NCI-H2029 (cell line): ENCODE data around the gene LRRC74A.

Experiments used
- DNase-seq: peaks from one replicate; lab custom pipeline; 2025; lab: John Stamatoyannopoulos, UW

Gene LRRC74A

DNA sequence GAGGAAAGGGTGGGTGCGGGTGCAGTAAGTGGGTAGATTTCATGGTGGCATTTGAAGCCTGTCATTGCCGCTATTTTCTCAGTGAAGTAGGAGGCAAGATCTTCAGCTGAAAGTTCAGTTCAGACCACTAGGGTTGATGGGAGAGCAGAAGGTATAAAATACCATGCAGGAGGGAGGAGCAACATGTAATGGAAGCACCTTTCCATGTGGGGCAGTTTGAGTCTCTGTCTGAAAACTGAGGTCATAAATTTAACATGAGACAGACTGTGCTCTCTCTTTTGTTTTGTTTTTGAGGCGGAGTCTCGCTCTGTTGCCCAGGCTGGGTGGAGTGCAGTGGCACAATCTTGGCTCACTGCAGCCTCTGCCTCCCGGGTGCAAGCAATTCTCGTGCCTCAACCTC, 22.7 kb downstream of the LRRC74A start:
- no peak for DNase-seq

DNA sequence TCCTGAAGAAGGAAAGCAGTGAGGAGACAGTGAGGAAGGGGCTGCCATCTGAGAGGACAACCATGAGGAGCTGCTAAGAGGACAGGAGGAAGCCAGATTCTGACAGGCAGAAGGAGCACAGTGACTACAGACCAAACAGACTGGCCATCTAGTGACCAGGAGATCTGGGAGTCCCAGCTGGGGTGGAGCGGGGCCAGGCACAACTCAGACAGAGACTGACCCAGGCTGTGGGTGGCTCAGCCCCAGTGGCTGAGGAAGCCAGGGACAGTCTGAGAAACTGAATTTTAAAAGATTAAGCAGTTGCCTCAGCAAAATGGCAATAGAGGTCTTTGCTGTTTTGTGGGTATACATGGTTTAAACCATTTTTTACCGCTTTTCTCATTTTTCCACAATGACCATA, 28.9 kb downstream of the LRRC74A start:
- DNase-seq: no peak

DNA sequence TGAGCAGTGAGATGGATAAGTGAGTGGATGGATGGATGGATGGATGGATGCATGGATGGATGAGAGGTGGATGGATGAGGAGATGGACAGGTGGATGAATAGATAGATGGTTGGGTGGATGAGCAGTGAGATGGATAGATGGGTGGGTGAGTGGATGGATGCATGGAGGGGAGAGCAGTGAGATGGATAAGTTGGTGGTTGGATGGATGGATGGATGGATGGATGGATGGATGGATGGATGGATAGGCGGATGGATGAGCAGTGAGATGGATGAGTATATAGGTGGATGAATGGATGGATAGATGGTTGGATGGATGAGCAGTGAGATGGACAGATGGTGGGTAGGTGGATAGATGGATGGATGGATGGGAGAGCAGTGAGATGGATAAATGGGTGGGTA, 30.6 kb downstream of the LRRC74A start:
- no peak for DNase-seq

DNA sequence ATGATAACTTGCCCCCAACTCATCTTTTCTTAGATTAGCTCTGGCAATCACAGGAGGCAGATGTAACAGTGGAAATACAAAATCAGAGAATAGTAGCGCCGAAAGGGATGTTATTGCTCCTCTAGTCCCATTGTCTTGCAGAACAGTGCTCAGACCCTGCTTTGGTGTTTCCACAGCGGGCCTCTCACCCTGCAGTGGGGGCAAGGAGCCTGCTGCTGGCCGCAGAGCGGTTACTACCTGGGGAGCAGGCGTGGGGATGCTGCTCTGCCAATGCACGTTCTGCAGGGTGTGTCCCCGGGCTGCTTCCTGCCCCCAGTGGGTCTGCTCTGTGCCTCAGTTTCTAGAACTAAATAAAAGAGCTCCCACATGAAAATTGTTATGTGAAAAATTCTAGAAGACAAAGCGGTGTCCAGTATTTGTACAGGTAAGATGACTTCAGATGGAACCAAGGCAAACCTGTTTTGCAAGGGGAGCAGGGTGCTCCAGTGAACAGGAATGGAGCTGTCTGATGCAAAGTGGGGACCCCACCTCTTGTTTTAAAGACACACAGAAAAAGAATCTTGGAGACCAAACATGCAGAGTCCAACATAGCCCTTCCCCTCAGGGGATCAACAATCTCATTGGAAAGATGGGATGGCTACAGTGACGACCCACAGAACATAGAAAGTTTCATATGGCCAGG, 35.5 kb downstream of the LRRC74A start:
- DNase-seq: no peak

DNA sequence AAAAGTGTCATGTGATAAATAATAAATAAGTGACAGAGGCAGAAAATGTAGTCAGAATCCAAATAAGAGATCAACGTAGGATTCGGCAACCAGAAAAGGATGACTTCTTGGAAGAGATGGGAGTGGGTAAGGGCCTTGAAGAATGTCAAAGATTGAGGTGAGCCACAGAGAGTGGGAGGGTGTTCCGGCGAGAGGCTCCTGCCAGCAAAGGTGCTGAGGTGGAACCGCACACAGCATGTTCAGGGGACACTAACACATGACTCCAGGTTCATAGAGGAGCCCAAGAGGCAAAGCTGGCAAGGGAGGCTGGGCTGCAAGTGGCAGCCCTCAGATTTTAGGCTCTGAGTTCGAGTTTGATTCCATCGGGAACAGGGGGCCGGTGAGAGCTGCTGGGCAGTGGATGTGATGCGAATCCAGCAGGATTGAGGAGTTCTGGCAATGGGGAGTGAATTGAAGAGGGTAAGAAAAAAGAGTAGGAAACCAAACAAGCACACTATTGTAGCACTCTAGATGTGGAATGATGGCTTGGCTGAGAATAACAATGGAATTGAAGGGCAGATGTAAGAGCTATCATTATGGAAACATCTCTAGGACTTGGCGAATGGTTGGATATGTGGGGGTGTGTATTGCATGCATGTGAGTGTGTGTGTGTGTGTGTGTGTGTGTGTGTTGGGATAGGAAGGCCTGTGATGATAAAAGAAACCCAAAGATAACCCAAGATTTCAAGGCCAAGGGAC, 36.5 kb downstream of the LRRC74A start:
- DNase-seq: no peak

DNA sequence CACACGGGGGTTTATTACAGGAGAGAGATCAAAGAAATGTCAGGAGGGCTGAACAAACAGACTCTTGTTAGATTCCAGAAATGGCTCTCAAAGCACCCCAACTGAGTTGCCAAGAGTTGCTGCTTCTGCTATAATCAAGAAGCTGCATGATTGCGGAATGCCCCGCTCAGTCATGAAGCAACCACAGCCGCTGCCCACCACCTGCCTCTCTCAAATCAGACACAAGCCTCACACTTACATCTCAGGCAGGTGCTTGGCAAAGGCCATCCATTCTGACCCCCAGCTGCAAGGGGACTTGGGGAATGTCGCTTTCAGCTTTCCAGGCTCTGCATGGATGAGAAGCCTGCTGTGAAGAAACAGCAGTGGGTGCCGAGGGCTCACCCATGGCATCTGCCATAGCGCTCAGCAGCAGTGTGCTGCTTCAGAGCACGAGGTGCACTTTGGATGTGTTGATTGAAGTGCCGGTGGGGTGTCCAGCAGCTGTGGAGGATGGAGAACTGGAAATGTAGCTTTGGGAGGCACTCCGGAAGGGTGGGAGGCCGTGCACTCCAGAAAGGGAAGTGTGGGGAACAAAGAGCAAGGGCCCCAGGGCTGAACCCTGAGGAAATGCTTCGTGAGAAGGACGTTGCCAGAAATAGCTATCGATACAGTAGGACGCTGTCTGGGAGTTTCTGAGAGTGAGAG, 37.7 kb downstream of the LRRC74A start:
- DNase-seq: no peak

DNA sequence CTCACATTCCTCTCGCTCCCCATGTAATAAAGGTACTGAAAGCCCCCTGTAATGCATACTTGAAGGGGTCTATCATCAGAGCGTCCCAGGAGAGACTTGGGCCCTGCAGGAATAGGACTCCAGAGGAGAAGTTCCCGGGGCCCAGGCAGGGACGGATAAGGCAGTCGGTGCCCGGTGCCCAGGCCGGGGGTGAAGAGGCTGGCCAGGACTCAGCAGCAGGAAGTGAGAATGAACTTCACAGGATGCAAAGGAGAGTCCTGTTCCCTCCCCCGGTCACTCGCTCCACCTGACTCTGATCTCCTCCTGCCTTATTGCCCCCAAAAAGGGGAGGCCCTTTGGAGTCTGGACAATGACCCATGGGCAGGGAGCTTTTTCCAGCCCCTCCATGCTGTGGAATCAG, 40.2 kb downstream of the LRRC74A start:
- no peak for DNase-seq

DNA sequence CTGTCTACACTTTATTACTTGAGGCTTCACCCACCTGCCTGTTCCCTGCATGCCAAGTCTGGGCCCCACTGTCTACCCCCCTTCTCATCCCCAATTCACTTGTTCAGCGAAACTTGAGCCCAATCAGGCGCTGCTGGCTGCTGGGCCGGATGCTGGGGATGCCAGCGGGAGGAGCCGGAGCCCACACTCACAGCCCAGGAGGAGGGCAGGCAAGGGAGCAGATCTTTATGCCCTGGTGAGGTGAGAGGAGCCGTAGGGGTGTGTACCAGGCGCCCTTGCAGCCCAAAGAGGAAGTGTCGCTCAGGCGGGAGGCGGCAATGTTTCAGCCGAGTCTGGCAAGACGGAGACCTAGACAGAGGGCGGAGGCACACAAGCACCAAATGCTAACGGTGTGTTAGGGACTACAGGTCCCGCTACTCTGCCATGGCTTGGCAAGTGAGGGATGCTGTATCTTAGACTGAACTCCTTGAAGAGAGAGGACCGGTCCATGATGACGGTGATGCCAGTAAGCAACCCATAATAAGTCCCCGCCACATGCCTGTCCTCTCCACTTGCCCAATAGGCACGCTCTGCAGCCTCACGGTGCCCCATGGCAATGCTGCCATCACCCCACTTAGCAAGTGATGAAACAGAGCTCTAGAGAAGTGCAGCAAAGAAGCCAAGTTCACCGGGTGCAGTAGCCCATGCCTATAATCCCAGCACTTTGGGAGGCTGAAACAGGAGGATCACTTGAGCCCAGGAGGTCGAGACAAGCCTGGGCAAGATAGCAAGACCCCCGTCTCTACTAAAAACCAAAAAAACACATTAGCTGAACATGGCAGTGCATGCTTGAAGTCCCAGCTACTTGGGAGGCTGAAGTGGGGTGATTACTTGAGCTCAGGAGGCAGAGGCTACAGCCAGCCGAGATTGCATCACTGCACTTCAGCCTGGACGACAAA, 41.6 kb downstream of the LRRC74A start:
- no peak for DNase-seq

DNA sequence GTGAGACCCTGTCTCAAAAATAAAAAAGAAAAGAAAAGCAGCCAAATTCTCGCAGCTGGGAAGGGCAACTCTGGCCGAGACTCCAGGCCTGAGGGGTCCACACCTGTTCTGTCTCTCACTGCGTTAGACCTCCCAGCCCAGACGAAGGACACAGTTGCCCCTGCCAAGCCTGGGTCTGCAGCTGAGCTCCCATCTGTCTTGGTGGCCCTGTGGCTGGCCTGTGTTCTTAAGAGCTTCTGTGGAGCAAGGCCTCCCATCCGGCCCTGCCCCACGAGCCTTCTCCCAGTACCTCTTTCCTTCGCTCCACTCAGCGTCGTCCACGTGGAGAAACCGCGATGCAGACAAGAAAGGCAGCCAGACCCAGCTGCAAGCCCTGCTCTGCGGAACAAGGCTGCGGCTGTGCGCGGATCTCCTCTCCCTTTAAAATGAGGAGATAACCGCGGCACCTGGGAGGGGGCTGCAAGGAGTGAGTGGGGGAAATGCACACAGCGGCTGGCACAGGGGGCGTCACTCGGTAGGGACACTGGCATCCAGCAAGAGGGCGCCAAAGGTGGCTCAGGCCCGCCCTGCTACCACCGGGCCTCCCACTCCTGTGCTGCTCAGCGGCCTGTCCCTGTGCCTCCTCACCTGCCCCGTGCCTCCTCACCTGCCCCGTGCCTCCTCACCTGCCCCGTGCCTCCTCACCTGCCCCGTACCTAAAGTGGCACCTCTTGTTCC, 42.4 kb downstream of the LRRC74A start:
- no peak for DNase-seq

DNA sequence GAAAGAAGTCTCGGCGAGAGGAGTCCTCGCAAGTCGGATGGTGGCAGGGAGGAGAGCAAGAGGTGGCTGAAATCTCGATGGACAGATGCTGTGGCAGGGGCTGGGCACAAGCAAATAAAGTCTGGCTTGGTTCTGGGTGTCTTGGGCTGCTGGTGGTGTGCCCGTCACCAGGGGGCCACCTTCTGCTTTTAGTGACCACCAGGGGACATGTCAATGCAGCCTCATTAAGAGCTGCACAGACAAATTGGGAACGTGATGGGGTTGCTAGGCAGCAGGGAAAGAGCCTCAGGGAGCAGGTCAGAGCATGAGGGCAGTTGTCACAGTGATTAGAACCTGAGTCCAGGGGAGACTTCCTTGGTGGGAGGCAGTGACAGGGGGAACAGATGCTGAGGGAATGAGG, 44.0 kb downstream of the LRRC74A start:
- no peak for DNase-seq

DNA sequence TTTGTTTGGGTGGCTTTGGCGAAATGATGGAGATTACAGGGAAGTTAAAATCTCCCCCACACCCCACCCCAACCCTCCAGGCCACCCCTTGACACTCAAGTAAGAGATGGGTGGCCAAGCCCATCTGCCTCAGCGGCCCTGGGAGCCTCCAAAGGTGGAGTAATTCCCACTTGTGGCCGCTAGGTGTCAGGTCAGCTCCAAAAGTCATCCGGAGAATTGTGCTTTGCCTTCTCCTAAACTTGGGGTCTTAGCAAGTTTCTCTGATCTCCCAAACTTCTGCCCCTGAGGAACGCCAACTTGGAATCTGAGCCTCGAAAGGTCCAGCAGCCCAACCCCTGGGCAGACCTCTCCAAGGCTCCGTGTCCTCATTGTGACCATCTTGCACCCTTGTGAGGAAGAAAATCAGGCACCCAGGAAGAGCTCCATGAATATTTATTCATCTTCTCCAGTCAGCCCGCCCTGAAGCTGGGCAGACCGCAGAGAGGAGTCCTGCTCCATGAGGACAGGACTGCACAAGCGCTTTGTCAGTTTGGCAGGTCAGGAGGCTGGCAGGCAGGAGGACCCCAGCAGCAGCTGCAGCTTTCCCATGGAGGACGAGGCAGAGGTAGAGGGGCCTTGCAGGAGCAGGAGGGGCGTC, 46.7 kb downstream of the LRRC74A start:
- DNase-seq: no peak

DNA sequence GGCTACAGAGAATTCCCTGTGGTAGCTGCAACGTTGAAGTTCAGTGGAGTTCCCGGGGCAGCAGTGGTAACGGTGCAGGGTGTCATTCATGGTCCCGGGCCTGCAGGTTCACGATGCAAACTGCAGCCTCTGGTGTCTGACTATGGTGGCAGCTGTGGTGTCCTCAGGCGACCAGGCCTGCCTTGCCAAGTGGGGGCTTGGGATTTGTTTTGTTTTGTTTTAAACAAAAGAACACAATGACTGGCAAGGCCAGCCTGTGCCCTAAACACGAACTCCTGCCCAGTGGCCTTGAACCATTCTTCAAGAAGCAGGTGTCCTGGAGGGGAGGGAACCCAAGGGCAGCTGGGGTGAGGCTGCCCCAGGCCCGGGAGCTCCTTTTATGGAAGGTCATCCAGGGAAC, 48.5 kb downstream of the LRRC74A start:
- DNase-seq: no peak

DNA sequence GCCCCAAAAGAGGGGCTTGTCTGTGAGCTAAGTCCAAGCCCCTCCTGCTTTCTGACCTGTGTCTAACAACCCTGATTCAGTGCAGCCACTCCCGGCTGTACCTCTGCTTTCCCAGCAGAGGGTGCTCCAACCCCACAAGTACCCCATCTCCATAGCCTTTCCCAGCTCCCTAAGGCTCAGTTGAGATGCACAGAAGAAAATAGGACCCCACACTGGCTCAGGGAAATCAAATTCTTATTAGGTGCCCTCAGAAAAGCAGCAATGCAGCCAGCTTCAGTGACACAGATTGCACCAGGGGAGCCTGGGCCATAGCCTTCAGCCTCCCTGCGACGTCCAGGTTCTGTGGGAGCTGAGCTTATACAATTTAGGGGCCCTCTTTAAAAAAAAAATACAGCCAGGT, 49.9 kb downstream of the LRRC74A start:
- DNase-seq: peak; percentile 22

DNA sequence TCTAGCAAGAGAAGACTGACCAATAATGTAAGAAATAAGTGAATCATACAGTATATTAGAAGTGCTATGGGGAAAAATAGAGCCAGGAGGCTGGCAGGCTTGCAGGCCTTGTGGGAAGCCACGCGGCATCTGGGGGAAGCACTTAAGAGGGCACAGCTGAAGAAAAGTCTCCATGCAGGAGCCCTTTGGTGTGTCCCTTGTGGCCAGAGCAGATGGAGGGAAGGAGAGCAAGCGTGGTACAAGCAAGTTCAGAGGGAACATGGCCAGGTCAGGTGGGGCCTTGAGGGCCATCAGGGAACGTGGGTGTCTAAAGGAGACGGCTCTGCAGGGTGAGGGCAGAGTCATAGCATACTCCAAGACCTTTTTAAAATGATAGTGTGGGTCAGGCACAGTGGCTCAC, 51.7 kb downstream of the LRRC74A start:
- DNase-seq: no peak

DNA sequence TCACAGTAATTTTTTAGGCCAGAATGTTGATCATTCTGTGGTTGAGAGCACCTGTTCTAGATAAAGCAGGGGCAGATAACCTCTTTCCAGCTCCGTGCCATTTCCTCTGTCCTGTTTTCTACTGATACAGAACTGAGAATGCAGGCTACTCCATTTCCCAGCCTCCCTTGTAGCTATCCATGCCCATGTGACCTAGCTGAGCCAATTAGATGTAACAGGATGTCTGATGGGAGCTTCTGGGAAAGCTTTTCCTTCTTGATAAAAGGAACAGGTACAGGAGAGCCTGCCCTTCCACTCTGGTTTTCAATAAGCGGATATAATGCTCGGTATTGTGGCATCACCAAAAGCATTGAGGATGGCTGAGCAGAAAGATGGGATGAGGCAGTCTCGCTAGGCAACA, 54.2 kb downstream of the LRRC74A start:
- DNase-seq: no peak

DNA sequence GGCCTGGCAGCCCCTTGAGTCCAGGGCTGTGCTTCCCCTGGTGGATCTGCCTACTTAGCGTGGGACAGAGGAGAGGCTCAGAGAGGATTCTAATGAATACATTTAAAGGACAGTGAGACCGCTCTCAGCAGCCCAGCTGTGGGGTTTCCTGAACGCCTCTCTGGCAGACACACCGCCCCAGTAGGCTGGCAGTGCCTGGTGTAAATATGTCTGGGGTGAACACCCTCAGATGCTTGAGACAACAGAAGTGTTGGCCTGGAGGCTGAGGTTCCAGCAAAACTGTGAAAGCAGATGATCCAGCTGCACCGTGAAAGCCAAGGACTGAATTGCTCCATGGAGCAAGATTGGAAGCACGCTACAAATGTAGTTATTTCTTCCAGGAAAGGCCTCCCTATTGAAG, 55.1 kb downstream of the LRRC74A start:
- no peak for DNase-seq

DNA sequence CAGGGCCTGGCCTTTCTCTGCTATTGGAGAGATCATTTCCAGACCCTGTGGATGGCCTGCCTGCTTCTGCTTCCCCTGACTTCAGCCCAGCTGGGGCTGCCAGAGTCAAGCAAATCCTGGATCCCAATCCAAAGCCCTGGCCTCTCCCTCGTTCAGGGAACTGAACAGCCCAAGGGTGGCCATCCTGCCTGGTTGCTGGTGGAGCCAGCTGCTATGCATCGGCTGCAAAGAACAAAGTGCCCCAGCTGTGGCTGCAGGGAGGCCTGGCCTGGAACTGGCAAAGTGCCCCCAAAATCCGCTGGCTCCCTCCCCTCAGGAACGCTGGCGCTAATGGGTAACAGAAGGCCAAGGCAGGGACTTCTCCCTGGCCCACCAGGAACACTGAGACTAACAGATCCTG, 56.4 kb downstream of the LRRC74A start:
- DNase-seq: no peak

DNA sequence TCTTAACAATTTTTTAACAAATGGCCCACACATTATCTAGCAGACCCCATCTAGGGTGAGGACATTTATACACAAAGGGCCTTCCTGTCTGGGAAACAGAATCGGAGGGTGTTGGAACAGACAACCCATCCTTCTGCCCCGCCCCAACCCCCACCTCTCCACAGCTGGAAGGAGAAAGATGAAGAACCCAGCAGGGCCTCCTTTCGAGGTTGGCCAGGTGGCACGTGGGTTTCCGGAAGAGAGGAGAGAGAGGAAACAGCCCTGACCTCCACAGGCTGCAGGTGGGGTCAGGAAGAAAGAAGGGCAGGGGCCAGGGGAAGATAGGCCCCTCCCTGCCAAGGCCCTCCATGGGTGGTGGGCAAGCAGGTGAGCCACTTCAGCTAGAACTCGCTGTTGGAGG, 57.2 kb downstream of the LRRC74A start:
- DNase-seq: no peak

DNA sequence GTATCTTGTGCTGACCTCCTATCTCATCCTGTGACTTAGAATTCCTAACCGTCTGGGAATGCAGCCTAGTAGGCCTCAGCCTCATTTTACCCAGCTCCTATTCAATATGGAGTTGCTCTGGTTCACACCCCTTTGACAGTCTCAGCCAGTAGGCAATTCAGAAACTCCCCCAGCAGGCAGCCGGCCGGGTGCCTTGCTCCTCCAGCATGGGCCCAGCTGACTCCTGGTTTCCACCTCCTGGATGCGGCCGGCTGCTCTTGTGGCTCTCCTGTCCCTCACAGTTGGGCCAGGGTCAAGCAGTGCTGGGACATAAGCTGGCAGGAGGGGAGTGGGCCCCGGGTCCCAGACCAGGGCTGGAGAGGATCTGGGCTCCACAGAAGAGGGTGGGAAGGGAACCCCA, 58.2 kb downstream of the LRRC74A start:
- DNase-seq: no peak

DNA sequence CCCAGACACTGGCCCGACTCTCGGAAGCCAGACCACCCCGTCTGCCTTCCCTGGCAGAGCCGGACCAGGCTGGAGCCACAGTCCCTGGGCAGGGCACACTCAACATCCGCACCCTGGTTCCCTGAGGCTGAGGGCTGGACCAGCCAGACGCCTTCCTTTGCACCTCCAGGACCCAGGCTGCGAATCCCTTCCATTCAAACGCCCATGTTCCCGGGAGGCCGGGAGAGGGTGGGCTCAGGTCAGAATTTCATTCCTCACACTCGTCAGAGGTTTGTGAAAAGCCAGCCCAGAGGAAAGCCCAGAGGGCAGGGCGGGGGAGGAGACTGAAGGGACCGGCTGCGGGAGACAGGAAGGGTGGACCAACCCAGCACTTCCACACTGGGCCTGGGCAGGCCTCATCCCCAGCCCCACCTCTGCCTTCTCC, 58.7 kb downstream of the LRRC74A start:
- no peak for DNase-seq

DNA sequence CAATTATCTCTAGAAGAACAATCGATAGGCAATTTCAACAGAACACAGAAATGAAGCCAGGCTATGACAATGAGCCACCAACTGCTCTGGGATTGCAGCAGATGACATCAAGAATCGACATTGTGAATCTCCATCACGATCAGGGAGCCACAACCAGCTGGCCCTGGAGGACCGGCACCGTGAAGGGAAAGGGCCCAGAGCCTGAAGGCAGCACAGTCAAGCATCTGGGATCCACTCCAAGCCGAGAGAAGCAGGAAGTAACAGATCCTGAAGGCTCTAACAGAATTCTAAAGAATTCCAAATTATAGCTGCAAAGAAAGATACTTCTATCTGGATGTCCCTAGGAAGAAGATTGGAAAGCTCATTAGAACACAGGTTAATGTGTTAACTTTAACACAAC, 61.0 kb downstream of the LRRC74A start:
- DNase-seq: no peak
